Thoracic aorta (tissue), 2 donors: Measurements from ENCODE around the gene MTHFD1. TPM values are rescaled to one million over a fixed set of nuclear protein-coding genes. Genes with fewer than 3 reads are reported as not detected.

ENCODE experiments used
- ATAC-seq: fragments of 150-250 bp; one replicate; pipeline ENCODE4 v1.8.0; 2017; ENCODE audit warnings: low read depth; ENCODE audit not compliant: insufficient number of reproducible peaks, low FRiP score
- DNase-seq: peaks from one replicate; pipeline ENCODE4 v3.0.0-alpha.2; 2020; ENCODE audit warnings: low spot score
- H3K27ac ChIP-seq, 2 donors: fragments of 200-600 bp; sonication (generic); 1 replicate in 1 of 2; 2 replicates in 1 of 2; pipeline ENCODE4 v1.5.1; 2016; ENCODE audit warnings: mild to moderate bottlenecking in 2 of 2, moderate library complexity in 2 of 2
- H3K27me3 ChIP-seq: fragments of 200-600 bp; sonication (generic); replicated peaks from 2 replicates; pipeline ENCODE4 v1.6.0; 2016; ENCODE audit warnings: mild to moderate bottlenecking; ENCODE audit not compliant: insufficient read depth
- H3K36me3 ChIP-seq: fragments of 200-600 bp; sonication (generic); one replicate; pipeline ENCODE4 v1.5.1; 2016
- H3K4me1 ChIP-seq, 2 donors: fragments of 200-600 bp; sonication (generic); 1 replicate in 1 of 2; 2 replicates in 1 of 2; pipeline versions ENCODE4 v1.5.1 to v1.6.0; 2016; ENCODE audit warnings: low read depth in 2 of 2, mild to moderate bottlenecking in 1 of 2; ENCODE audit not compliant: control insufficient read depth in 1 of 2
- H3K4me3 ChIP-seq: fragments of 200-600 bp; sonication (generic); 2 replicates; pipeline ENCODE4 v1.5.1; 2016; ENCODE audit warnings: mild to moderate bottlenecking
- H3K9me3 ChIP-seq: fragments of 200-600 bp; sonication (generic); 2 replicates; pipeline ENCODE4 v1.5.1; 2016
- CTCF ChIP-seq: fragments of 200-600 bp; sonication (generic); IDR thresholded peaks from one replicate; pipeline ENCODE4 v1.5.1; 2019; ENCODE audit warnings: antibody characterized with exemption
- total RNA-seq, 2 donors: library from RNA; depleted of rRNA; stranded (reverse); fragments of >200 nt; gene quantifications; one replicate each; pipeline versions ENCODE4 v1.1.0 to v1.2.3, GENCODE V29; 2016

MTHFD1 gene
- total RNA-seq, 2 donors from 2014 or later, result 26.5 to 33.7 TPM

GRCh38 chr14:64416348-64416932, 28.3 kb downstream of the MTHFD1 start:
- no peak overlapping the region for H3K27ac ChIP-seq
- H3K4me3 ChIP-seq, result no peak overlapping the region
- DNase-seq (no peak), ATAC-seq (no peak)
- no peaks in the 10 kb centered on the region for H3K9me3 ChIP-seq
- TF ChIP-seq CTCF, result no peak
- H3K36me3 ChIP-seq, result peaks cover 43% of the 10 kb centered on the region
- peaks cover 0 to 4% of the 10 kb centered on the region in 2 donors for H3K4me1 ChIP-seq
- no peaks in the 10 kb centered on the region for H3K27me3 ChIP-seq

DNA sequence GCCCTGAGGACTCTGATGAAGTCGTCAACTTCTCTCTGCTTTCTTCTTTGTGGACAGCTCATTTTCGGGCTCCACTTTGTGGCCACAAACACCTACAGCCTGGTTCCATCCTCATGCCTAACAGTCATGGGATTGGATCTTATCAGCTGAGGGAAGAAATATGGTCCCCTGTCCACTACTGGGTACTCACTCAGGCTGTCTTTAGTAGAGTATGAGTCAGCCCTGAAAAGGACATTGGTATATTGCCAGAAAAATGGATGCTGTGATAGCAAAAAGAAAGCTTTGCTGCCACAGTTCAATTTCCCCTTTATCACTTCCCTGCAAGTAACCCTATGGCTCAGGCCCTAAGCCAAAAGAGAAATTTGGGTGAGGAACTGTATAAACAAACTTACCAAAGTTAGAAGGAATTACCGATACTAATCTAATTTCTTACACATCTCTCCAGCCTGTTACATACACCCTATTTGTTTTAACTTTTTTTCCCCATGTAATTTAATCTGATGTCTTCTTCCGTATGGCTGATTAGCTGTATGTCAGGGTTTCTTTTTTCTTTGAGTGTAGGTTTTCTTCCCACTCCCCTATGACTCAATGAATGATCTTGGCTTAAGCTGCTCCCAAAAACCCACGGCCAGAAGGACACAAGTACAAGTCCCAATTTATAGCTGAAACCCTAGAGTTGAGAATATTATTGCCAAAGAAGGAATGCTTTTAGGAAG, 29.1 kb downstream of the MTHFD1 start:
- Histone ChIP-seq H3K27me3 (no peaks in the 10 kb centered on the region), H3K4me1 (peaks cover 0 to 4% of the 10 kb centered on the region in 2 donors), H3K27ac (no peak overlapping the region), H3K36me3 (peaks cover 43% of the 10 kb centered on the region), H3K9me3 (no peaks in the 10 kb centered on the region), H3K4me3 (no peak overlapping the region)
- ATAC-seq, result no peak
- TF ChIP-seq CTCF, result no peak
- no peak for DNase-seq

DNA sequence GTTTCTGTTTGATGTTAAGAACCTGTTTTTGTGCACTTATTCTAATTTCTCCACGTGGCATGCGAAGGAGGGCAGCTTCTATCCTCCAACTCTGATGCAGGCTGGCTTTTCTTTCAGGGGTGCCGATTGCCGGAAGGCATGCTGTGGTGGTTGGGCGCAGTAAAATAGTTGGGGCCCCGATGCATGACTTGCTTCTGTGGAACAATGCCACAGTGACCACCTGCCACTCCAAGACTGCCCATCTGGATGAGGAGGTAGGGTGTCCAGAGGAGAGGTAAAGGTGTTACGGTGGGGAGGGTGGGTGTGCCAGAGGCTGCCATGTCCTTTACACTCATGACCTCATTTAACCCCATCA, 29.6 kb downstream of the MTHFD1 start:
- no peak overlapping the region for H3K27ac ChIP-seq
- no peak for ATAC-seq
- no peaks in the 10 kb centered on the region for H3K27me3 ChIP-seq
- H3K4me3 ChIP-seq, result no peak overlapping the region
- H3K4me1 ChIP-seq, result peaks cover 0 to 4% of the 10 kb centered on the region in 2 donors
- H3K36me3 ChIP-seq, result peaks cover 44% of the 10 kb centered on the region
- no peaks in the 10 kb centered on the region for H3K9me3 ChIP-seq
- TF ChIP-seq CTCF, result no peak
- DNase-seq, result no peak

DNA sequence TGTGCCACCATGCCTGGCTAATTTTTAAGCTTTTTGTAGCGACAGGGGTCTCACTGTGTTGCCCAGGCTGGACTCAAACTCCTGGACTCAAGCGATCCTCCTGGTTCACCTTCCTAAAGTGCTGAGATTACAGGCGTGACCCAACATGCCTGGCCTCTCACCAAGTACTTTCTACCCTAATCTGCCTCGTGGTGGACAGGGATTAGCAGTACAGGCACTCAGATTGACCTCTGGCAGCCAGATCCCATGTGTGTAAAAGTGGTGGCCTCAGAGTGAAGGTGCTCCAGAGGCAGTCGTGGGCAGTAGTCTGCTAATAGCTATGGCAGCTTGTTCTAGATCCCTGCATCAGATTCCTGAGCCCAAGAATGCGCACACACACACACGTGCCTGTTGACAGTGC, 30.9 kb downstream of the MTHFD1 start:
- DNase-seq, result no peak
- Histone ChIP-seq H3K9me3 (no peaks in the 10 kb centered on the region), H3K27me3 (no peaks in the 10 kb centered on the region), H3K4me1 (peaks cover 0 to 4% of the 10 kb centered on the region in 2 donors), H3K4me3 (no peak overlapping the region), H3K27ac (no peak overlapping the region), H3K36me3 (peaks cover 41% of the 10 kb centered on the region)
- TF ChIP-seq CTCF, result no peak
- ATAC-seq, result no peak

DNA sequence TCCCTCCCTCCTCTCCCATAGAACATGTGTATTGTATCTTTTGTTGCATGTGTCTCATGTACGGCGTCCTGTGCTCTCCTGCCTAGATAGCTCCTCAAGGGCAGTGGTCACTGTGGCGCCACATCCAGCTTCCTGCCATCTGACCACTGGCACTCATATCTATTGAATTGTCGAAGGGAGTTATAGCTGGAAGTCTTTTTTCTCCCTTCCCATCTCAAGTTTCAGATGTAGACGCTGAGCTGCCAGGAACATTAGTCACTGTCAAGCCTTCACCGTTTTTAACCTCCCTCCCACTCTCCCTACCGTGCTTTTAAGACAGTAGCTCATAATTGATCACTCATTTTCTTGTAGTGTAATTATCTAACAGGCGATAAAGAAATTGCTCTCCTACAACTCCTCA, 33.0 kb downstream of the MTHFD1 start:
- H3K9me3 ChIP-seq, result no peaks in the 10 kb centered on the region
- DNase-seq, result no peak
- H3K4me3 ChIP-seq, result no peak overlapping the region
- no peak for ATAC-seq
- no peaks in the 10 kb centered on the region for H3K27me3 ChIP-seq
- TF ChIP-seq CTCF, result no peak
- H3K27ac ChIP-seq, result no peak overlapping the region
- H3K4me1 ChIP-seq, result peaks cover 0 to 4% of the 10 kb centered on the region in 2 donors
- peaks cover 32% of the 10 kb centered on the region for H3K36me3 ChIP-seq
